ENCODE data around the gene ADCY5. TPM values are rescaled to one million over a fixed set of nuclear protein-coding genes. Genes with fewer than 3 reads are reported as not detected.
A peak's percentile ranks its signal among the peaks of the same experiment; 100 is the strongest.

Gene ADCY5
- total RNA-seq, 2 donors from 2014 or later = 12.9 to 69.6 TPM

DNA sequence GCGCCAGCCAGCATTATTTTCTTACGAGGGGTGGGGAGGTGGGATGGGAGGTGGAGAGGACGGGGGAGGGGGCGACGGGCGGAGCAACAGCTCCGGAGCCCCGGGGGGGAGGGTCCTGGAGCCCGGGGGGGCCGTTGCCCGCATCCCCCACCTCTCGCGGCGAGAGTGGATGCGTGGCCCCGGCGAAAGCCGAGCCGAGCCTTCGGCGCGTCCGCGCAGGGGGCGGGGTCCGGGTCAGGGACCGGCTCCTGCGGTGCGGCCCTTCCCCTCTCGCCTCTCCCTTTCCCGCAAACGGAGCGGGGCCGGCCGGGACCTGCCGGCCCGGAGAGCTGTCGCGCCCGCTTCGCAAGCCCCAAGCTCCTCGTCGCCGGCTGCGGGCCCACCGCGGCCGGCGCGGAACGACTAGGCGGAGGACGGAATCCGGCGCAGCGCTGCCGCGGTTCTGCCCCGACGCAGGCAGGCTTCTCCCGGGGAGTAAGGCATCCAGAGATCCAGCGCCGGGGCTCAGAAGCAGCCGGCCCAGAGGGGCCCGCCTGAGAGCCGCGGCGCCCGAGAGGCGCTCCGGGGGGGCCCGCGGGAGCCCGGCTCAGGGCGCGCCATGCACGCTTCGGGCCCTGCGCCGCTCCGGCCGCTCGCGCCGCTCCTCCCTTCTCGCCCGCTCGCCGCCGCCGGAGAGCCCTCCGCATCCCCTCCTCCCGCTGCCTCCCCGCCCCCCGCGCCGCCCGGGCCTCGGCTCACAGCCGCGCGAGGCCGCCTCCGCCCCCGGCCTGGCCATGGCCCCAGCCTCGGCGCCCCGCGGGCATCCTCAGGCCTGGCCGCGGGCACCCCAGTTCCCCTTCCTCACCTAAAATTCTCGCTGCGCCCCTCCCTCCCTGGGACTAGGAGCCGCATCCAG lies 459 bp upstream of the ADCY5 start:
- H3K9me3 ChIP-seq = no peaks in the 10 kb centered on the region
- H3K27ac ChIP-seq = peak overlapping the region; percentile 75 to 80
- H3K4me3 ChIP-seq = peak overlapping the region; percentile 53 to 55
- no peaks in the 10 kb centered on the region for H3K27me3 ChIP-seq (replicated peaks; ENCODE audit: insufficient read depth)
- TF ChIP-seq POLR2AphosphoS5 (IDR thresholded peaks at IDR 0.05) (no peak), CTCF (IDR thresholded peaks at IDR 0.05) (no peak), POLR2A (IDR thresholded peaks at IDR 0.05) (no peak)
- no peak for DNase-seq (ENCODE audit: low spot score)
- WGBS = under 1% methylated on average over 54 of the region's 114 CpGs
- no peaks in the 10 kb centered on the region for H3K4me1 ChIP-seq (replicated peaks)
- intact Hi-C loops (cut with DNase I) = loop anchor here (5.0 kb wide), 3 partner anchors 37 to 117 kb away; no protein-coding TSS in a partner anchor
- no peaks in the 10 kb centered on the region for H3K36me3 ChIP-seq

DNA sequence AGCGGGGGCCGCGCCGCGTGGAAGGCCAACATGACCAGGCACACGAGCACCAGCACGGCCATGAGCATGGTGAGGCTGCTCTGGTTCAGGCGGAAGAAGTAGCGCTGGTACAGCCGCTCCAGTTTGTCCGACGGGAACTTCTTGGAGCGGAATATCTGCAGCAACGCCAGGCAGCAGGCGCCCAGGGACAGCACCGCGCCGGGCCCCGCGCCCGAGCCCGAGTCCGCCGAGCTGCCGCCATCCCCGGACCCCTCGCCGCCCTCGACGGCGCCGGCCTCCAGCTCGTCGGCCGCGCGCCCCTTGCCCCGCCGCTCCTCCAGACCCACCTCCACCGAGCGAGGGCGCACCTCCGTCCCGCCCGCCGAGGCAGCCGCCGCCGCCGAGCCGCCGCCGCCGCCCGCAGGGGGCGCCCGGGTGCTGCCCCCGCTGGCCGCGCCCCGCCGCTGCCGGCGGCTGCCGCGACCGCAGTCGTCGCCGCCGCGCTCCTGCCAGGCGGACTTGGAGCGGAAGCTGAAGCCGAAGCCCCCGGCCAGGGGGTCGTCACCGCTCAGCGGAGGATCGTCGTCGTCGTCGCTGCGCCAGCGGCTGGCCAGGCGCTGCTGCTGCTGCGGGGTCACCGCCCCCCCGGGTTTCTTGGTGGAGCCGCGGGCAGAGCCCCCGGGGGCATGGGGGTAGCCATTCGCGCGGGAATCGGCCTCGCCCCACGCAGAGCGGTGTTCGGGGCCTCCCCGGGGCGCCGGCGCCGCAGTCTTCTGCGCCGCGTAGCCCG lies 957 bp downstream of the ADCY5 start:
- H3K27me3 ChIP-seq (replicated peaks; ENCODE audit: insufficient read depth) = no peaks in the 10 kb centered on the region
- DNase-seq (ENCODE audit: low spot score) = no peak
- H3K36me3 ChIP-seq = no peaks in the 10 kb centered on the region
- H3K4me1 ChIP-seq (replicated peaks) = no peaks in the 10 kb centered on the region
- H3K27ac ChIP-seq = peak overlapping the region; percentile 75 to 80
- 14% methylated on average over 63 of the region's 110 CpGs for WGBS
- TF ChIP-seq CTCF (IDR thresholded peaks at IDR 0.05) = peak in 2 of 4 experiments; percentile 8 to 37
- no peak for TF ChIP-seq POLR2AphosphoS5 (IDR thresholded peaks at IDR 0.05)
- no peaks in the 10 kb centered on the region for H3K9me3 ChIP-seq
- peak overlapping the region; percentile 53 to 55 for H3K4me3 ChIP-seq
- intact Hi-C loops (cut with DNase I) = loop anchor here (5.0 kb wide), 3 partner anchors 36 to 116 kb away; no protein-coding TSS in a partner anchor

- H3K4me3 ChIP-seq = peak overlapping the region; percentile 25 to 31
- DNase-seq (ENCODE audit: low spot score) = no peak
- H3K4me1 ChIP-seq (replicated peaks) = no peaks in the 10 kb centered on the region
- no peaks in the 10 kb centered on the region for H3K9me3 ChIP-seq
- H3K27ac ChIP-seq = peak overlapping the region; percentile 72 to 75
- intact Hi-C loops (cut with DNase I) = loop anchor here (5.0 kb wide), 3 partner anchors 35 to 115 kb away; no protein-coding TSS in a partner anchor
- TF ChIP-seq POLR2A (IDR thresholded peaks at IDR 0.05) = no peak
- H3K36me3 ChIP-seq = no peaks in the 10 kb centered on the region
- WGBS = 64% methylated on average over 26 of the region's 27 CpGs
- no peaks in the 10 kb centered on the region for H3K27me3 ChIP-seq (replicated peaks; ENCODE audit: insufficient read depth)
Observed at GRCh38 chr3:123447416-123447748, 1.5 kb downstream of the ADCY5 start.

- peak overlapping the region; percentile 72 to 75 for H3K27ac ChIP-seq
- no peak for TF ChIP-seq CTCF (IDR thresholded peaks at IDR 0.05)
- no peak for TF ChIP-seq POLR2AphosphoS5 (IDR thresholded peaks at IDR 0.05)
- TF ChIP-seq POLR2A (IDR thresholded peaks at IDR 0.05) = no peak
- no peaks in the 10 kb centered on the region for H3K36me3 ChIP-seq
- 71% methylated on average over 6 of the region's 6 CpGs for WGBS
- H3K27me3 ChIP-seq (replicated peaks; ENCODE audit: insufficient read depth) = no peaks in the 10 kb centered on the region
- DNase-seq (ENCODE audit: low spot score) = no peak
- no peaks in the 10 kb centered on the region for H3K9me3 ChIP-seq
- intact Hi-C loops (cut with DNase I) = loop anchor here (5.0 kb wide), 3 partner anchors 34 to 114 kb away; no protein-coding TSS in a partner anchor
- H3K4me1 ChIP-seq (replicated peaks) = no peaks in the 10 kb centered on the region
- peak overlapping the region; percentile 25 to 31 for H3K4me3 ChIP-seq
Observed at GRCh38 chr3:123446610-123447109, 2.2 kb downstream of the ADCY5 start.

DNA sequence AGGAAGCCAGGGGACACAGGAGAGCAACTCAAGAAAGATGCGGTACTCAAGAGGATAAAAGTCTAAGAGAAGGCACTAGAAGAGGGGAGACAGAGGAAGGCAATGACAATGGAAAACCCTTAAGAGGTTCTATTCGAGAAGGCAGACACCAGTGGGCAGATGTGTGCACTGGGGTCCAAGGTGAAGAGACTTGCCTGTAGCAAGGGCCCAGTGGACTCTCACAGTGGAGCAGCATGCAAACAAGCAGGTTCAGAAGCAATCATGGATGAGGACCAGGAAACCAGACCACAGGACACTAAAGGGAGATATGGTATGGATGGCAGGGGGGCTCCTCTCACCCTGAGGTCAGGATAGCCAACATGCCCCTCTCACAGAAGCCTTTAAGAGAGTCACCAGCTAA lies 2.7 kb downstream of the ADCY5 start:
- Histone ChIP-seq H3K4me3 (peak overlapping the region; percentile 25 to 31), H3K36me3 (no peaks in the 10 kb centered on the region), H3K27me3 (replicated peaks; ENCODE audit: insufficient read depth) (no peaks in the 10 kb centered on the region), H3K9me3 (no peaks in the 10 kb centered on the region), H3K27ac (peak overlapping the region; percentile 72 to 75), H3K4me1 (replicated peaks) (no peaks in the 10 kb centered on the region)
- DNase-seq (ENCODE audit: low spot score) = no peak
- WGBS = 55% methylated on average over 2 of the region's 2 CpGs
- intact Hi-C loops (cut with DNase I) = loop anchor here (5.0 kb wide), 3 partner anchors 34 to 114 kb away; no protein-coding TSS in a partner anchor
- TF ChIP-seq POLR2AphosphoS5 (IDR thresholded peaks at IDR 0.05) = no peak

All from prostate gland (tissue), 2 donors.